ENCODE measurements around the gene GPR132. TPM values are rescaled to one million over a fixed set of nuclear protein-coding genes. Genes with fewer than 3 reads are reported as not detected.

Gene GPR132
- total RNA-seq, 1 donor: 0.09 TPM

DNA sequence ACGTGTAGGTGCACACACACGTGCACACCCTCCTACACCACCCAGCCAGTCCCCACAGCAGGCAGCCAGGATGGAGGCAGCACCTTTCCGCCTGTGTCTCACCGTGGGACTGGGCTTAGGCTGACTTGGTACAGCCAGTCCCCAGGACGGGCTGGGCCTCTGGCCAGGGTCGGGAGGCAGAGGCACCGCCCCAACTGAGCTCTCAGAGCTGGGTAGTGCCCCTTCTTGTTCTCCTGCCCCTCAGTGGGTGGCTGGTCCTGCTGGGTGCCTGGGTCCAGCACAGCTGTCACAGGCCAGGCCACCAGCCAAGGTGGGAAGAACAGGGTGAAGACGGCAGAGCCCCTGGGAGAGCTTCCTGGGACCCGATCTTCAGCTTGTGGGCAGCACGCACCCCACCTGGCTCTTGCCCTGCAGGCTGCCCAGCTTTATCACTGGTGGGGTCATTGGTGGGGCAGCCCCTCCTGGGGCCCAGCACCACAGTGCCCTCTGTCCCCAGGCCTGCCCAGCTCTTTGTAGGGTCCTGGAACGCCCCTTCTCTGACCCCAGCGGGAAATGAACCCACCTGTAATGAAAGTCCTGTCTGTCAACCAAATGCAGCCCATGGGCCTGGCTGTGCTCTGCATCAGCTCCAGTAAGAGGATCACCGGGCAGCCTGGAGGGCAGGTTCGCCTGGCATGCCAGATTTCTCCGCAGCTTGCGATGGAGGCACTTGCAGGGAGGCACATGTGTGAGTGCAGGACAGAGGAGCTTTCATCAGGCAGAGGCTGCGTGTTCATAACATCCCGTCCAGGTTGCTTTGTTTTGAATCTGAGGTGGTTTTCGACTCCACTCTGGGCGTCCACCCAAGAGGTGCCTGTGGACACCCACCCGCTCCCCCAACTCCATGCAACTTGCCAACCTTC is 59.0 kb downstream of the GPR132 start:
- no peak overlapping the region for H3K4me3 ChIP-seq (ENCODE audit: low read depth, low read length)
- TF ChIP-seq, protein P1, sequence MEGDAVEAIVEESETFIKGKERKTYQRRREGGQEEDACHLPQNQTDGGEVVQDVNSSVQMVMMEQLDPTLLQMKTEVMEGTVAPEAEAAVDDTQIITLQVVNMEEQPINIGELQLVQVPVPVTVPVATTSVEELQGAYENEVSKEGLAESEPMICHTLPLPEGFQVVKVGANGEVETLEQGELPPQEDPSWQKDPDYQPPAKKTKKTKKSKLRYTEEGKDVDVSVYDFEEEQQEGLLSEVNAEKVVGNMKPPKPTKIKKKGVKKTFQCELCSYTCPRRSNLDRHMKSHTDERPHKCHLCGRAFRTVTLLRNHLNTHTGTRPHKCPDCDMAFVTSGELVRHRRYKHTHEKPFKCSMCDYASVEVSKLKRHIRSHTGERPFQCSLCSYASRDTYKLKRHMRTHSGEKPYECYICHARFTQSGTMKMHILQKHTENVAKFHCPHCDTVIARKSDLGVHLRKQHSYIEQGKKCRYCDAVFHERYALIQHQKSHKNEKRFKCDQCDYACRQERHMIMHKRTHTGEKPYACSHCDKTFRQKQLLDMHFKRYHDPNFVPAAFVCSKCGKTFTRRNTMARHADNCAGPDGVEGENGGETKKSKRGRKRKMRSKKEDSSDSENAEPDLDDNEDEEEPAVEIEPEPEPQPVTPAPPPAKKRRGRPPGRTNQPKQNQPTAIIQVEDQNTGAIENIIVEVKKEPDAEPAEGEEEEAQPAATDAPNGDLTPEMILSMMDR (IDR thresholded peaks at IDR 0.05; ENCODE audit: insufficient read depth, low read length): no peak
- no peak for DNase-seq (ENCODE audit: low read depth)

DNA sequence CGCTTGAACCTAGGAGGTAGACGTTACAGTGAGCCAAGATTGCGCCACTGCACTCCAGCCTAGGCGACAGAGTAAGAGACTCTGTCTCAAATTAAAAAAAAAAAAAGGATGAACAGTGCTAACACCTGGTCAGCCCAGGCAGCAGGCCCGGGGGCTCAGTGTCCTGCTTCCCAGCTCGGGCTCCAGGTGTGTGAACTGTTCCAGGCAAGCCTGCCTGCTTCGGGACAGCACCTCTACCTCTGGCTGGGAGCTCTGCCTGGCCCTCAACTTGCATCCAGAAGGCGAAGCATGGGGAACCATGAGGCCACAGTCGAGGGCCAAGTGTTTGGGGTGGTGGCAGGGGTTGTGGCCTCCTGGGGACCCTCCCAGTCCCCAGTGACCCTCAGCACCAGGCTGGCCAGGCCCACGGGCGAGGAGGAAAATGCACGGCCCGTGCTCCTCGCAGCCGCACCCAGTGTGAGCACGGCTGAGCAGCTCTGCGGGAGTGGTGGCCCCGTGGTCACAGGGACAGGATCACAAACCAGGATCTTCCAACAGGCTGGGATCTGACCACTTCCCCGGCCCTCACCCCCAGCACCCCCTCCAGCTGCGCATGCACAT is 59.8 kb downstream of the GPR132 start:
- no peak for DNase-seq (ENCODE audit: low read depth)
- H3K4me3 ChIP-seq (ENCODE audit: low read depth, low read length): no peak overlapping the region

More for the DNA sequence above, 59.8 kb downstream of the GPR132 start:
- TF ChIP-seq, protein P1 (IDR thresholded peaks at IDR 0.05; ENCODE audit: insufficient read depth, low read length): no peak

Small RNAs within 50 kb of the gene (small RNA-seq; reads per million reads assigned to genes)
- not detected for gene AL512356.2

Other genes starting within 250 kb of the GPR132 start
- 8.2 and 18.2 TPM in 2 replicates for gene CEP170B, start 200.2 kb downstream of the GPR132 start, total RNA-seq (ENCODE audit: low replicate concordance)
- 0.09 and 0.16 TPM in 2 replicates for gene PLD4, start 140.6 kb downstream of the GPR132 start, total RNA-seq (ENCODE audit: low replicate concordance)
- gene AHNAK2, start 87.1 kb downstream of the GPR132 start, total RNA-seq (ENCODE audit: low replicate concordance): 78.4 and 164 TPM in 2 replicates
- gene CLBA1, start 79.6 kb downstream of the GPR132 start, total RNA-seq (ENCODE audit: low replicate concordance): 2.8 and 8.0 TPM in 2 replicates
- 4.0 and 41.1 TPM in 2 replicates for gene CDCA4, start 44.3 kb downstream of the GPR132 start, total RNA-seq (ENCODE audit: low replicate concordance)
- 0.63 and 3.1 TPM in 2 replicates for gene JAG2, start 103.3 kb upstream of the GPR132 start, total RNA-seq (ENCODE audit: low replicate concordance)
- 11.7 and 25.3 TPM in 2 replicates for gene NUDT14, start 115.9 kb upstream of the GPR132 start, total RNA-seq (ENCODE audit: low replicate concordance)
- gene BTBD6, start 183.1 kb upstream of the GPR132 start, total RNA-seq (ENCODE audit: low replicate concordance): 51.0 and 123 TPM in 2 replicates
- 28.8 and 49.4 TPM in 2 replicates for gene BRF1, start 235.6 kb upstream of the GPR132 start, total RNA-seq (ENCODE audit: low replicate concordance)
- gene PACS2, start 249.3 kb upstream of the GPR132 start, total RNA-seq (ENCODE audit: low replicate concordance): 41.5 and 48.6 TPM in 2 replicates

Data from fibroblast of the aortic adventitia (primary cell).